ENCODE results near the gene DNAJB12. TPM values are rescaled to one million over a fixed set of nuclear protein-coding genes. Genes with fewer than 3 reads are reported as not detected.

The DNAJB12 gene
- total RNA-seq, 2 donors from 2014 or later: 24.5 to 36.8 TPM

DNA sequence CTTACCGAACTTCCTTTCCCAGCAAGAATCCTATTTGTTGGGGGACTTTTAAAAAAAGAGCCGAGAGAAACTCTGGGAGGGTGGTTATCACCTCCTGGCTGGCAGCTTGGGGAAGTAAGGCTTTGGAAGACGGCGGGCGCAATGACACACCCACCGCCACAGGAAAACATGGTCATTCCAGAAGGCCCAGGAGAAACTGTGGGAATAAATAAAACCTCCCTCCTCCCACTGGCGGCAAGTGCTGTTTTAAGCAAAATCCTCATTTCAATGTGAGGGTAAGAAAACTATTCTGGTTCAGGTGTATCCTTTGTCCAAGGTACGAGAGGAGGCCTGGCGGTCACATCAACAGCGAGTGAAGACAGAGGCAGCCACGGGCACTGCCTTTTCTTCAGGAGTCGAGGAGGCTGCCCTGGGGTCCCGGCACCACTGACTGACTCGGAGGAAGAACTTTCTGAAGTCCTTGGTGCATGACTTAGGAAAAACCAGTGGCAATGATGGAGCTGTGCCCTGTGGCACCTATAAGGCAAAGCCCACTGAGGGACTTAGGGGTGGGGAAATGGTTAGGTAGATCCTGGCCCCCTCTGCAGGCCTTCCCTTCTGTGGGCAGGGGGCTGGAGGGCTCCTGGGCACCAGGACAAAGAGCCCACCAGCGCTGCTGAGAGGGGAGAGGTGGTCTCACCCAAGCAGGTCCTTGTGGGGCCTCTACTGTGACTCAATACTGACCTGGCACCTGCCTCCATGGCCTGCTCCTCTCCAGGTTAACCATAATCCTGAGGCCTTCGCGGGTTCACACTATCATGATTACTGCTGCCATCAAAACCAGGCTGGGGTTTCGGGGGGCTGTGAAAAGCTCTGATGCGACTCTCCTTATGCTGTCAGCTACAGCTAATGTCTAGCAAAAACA lies 21.4 kb downstream of the DNAJB12 start:
- Histone ChIP-seq H3K4me1 (peaks cover 0 to 83% of the 10 kb centered on the region in 2 donors), H3K27ac (peak overlapping the region; percentile 87 to 94), H3K36me3 (peaks cover 12% of the 10 kb centered on the region), H3K27me3 (no peaks in the 10 kb centered on the region), H3K4me3 (no peak overlapping the region), H3K9me3 (no peaks in the 10 kb centered on the region)
- DNase-seq (ENCODE audit: low spot score): no peak
- TF ChIP-seq, protein P1, sequence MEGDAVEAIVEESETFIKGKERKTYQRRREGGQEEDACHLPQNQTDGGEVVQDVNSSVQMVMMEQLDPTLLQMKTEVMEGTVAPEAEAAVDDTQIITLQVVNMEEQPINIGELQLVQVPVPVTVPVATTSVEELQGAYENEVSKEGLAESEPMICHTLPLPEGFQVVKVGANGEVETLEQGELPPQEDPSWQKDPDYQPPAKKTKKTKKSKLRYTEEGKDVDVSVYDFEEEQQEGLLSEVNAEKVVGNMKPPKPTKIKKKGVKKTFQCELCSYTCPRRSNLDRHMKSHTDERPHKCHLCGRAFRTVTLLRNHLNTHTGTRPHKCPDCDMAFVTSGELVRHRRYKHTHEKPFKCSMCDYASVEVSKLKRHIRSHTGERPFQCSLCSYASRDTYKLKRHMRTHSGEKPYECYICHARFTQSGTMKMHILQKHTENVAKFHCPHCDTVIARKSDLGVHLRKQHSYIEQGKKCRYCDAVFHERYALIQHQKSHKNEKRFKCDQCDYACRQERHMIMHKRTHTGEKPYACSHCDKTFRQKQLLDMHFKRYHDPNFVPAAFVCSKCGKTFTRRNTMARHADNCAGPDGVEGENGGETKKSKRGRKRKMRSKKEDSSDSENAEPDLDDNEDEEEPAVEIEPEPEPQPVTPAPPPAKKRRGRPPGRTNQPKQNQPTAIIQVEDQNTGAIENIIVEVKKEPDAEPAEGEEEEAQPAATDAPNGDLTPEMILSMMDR (IDR thresholded peaks at IDR 0.05): no peak

DNA sequence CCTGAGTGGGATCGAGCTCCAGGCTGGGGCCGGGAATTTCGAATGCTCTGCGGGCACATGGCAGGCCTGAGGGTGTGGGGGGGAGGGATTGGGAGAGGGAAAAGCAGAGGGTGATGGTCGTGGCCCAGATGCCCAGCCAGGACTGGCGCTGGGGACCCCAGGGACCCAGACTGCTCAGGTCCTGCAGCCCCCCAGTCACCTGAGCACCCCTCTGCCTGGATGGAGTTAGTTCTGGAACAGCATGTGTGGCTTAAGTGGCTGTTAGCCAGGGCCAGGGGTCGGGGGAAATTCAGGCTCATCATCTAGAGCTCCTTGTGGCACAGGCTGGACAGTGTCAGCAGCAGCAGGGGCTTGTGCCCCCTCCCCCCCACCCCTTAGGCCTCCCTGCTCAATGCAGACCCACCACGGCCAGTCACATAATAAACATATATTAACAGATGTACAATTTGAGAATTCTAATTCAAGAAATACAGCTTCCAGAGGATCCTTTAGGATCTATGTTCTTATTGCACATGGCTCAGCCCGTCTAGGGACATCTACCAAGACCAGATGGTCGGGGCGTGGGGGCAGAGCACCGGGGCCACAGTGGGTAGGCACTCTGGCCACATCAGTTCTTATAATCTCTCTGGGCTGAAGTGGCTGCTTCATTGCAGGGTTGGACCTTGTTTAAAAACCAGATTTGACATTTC lies 22.2 kb downstream of the DNAJB12 start:
- H3K27me3 ChIP-seq: no peaks in the 10 kb centered on the region
- DNase-seq (ENCODE audit: low spot score): no peak
- H3K4me3 ChIP-seq: peak overlapping the region in 1 of 2 donors; percentile 10

DNA sequence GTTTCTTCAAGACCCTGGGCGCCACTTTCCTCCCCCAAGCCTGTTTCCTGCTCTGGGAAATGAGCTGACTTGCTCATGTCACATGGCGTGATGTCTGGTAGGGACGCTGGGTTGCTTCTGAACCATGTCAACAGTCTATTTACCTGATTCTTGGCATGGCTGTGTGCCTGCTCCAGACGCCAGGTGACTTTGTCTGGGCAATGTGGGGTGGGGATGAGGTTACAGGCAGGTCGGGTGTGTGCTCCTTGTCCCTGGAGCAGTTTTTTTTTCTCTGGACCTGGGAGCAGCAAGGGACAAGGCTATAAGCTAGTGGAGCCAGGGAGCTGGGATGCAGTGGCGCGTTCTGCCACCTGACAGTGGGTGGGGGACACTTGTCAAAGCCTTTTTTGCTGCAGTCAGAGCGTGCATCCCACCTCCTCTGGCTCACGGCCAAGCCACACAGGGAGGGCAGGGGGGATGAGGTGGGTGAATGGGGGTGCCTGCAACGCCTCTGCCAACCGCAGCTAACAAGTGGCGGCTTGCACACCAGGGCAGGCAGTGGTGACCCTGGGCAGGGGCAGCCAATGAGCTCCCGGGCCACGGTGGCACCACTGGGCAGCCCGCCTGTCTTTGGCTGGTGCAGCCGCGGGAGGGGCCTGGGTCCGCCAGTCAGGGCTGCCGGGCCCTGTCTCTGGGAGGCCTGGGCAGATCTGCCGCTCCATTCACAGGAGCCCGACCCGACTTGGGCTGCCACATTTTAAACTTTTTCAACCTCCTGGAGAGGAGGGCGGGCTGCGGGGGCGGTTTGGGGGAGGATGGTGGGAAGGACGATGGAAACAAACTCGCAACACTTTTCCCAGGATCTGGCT lies 22.9 kb downstream of the DNAJB12 start:
- Histone ChIP-seq H3K9me3 (no peaks in the 10 kb centered on the region), H3K4me1 (peaks cover 0 to 90% of the 10 kb centered on the region in 2 donors), H3K4me3 (peak overlapping the region in 1 of 2 donors; percentile 10), H3K27me3 (no peaks in the 10 kb centered on the region), H3K27ac (peak overlapping the region; percentile 87 to 94), H3K36me3 (no peaks in the 10 kb centered on the region)
- DNase-seq (ENCODE audit: low spot score): peak; percentile 82
- TF ChIP-seq, protein P1 (IDR thresholded peaks at IDR 0.05): peak; percentile 12 to 48

More for the DNA sequence above, 22.2 kb downstream of the DNAJB12 start:
- no peaks in the 10 kb centered on the region for H3K9me3 ChIP-seq
- H3K36me3 ChIP-seq: peaks cover 4% of the 10 kb centered on the region
- TF ChIP-seq, protein P1 (IDR thresholded peaks at IDR 0.05): no peak
- peaks cover 0 to 91% of the 10 kb centered on the region in 2 donors for H3K4me1 ChIP-seq
- peak overlapping the region; percentile 87 to 94 for H3K27ac ChIP-seq

DNA sequence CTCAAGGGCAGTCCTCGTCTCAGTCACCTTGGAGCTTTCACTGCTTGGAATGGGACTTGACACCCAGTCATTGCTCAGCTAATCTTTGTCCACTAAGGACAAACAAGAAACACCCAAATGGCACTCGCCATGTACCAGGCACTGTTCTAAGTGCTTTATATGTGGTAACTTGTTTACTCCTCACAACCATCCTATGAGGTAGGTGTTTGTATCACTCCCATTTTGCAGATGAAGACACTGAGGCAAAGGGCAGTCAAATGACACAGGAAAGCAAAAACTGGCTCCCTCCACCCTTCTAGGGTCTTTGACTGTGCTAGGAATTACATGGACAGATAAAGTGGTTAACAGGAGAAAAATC lies 24.7 kb downstream of the DNAJB12 start:
- TF ChIP-seq, protein P1 (IDR thresholded peaks at IDR 0.05): no peak
- peak overlapping the region in 1 of 2 donors; percentile 74 for H3K27ac ChIP-seq
- H3K4me1 ChIP-seq: peaks cover 0 to 85% of the 10 kb centered on the region in 2 donors
- H3K36me3 ChIP-seq: no peaks in the 10 kb centered on the region
- no peak for DNase-seq (ENCODE audit: low spot score)
- no peaks in the 10 kb centered on the region for H3K27me3 ChIP-seq
- no peak overlapping the region for H3K4me3 ChIP-seq
- no peaks in the 10 kb centered on the region for H3K9me3 ChIP-seq

DNA sequence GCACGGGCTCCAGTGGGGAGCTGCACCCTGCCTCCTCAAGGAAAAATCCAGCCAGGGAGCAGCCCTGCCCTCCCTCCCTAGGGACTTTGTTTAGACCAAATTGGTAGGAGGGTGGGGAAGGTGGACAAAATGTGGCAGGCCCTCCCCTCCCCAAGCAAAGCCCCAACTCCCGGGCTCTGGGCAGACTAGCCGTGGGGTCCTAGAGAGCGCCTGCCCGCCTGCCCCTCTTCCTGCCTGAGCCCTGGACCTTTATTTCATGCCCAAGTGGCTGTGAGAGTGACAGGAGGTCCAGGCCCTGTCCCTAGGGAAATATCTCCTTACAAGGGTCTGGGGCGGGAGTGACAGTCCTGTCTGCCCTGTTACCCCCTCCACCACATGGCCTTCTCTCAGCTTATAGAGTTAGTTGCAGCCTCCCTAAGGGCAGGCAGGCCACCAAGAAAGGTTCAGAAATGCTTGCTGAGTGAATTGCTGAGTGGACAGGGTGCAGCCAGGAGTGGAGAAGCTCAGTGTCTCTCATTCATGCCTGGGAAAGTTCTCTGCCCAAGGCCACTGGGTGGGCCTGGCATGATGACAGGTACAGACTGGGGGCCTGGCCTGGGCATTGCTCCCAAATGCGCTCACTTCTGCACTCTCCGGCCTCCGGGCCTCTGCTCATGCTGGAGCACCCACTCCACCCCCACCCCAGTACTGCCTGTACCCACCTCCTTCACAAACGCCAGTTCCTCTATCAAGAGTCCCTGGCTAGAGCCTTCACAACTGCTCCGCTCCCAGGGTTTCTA lies 25.2 kb downstream of the DNAJB12 start:
- peaks cover 0 to 84% of the 10 kb centered on the region in 2 donors for H3K4me1 ChIP-seq

More for the DNA sequence above, 25.2 kb downstream of the DNAJB12 start:
- no peak for DNase-seq (ENCODE audit: low spot score)
- no peaks in the 10 kb centered on the region for H3K27me3 ChIP-seq
- H3K4me3 ChIP-seq: no peak overlapping the region
- no peaks in the 10 kb centered on the region for H3K9me3 ChIP-seq
- TF ChIP-seq, protein P1 (IDR thresholded peaks at IDR 0.05): no peak
- no peaks in the 10 kb centered on the region for H3K36me3 ChIP-seq
- H3K27ac ChIP-seq: peak overlapping the region in 1 of 2 donors; percentile 74
